SK-N-MC (cell line): Measurements from ENCODE around the gene DNAJC7.

Source experiments
- EZH2 ChIP-seq: fragments of 200-600 bp; sonication (generic); IDR thresholded peaks from one replicate; pipeline ENCODE4 v1.6.1; 2017; ENCODE audit warnings: antibody characterized with exemption
- POLR2AphosphoS5 ChIP-seq: IDR thresholded peaks from 2 replicates; pipeline ENCODE4 v1.6.1; 2012; ENCODE audit warnings: mild to moderate bottlenecking, low read depth, low read length, borderline replicate concordance

DNA sequence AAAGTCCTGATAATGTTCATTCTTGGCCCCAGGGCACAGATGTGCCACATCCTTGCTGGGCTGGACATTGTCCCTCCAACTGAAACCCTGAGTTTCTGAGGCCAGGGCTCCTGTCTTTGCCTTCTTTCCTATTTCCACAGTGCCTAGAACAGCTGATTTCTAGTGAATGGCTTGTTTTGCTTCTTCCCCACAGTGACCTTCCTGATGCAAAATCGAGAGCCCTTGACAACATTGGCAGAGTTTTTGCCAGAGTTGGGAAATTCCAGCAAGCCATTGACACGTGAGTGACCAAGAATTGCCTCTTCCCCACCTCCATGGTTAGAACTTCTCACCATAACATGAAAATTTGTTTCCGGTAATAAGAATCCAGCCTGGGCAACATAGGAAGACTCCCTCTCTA, 72.3 kb downstream of the DNAJC7 start:
- TF ChIP-seq POLR2AphosphoS5 (no peak), EZH2 (no peak)
